CD1c-positive myeloid dendritic cell (primary cell): ENCODE data around the gene PPM1M.
A peak's percentile ranks its signal among the peaks of the same experiment; 100 is the strongest.
"Not testable (repeated sequence)": the region's sequence is repeated elsewhere in the genome, so short reads cannot be mapped to it uniquely, and the experiment has no call there.

ENCODE experiments used
- DNase-seq: peaks from one replicate; pipeline ENCODE4 v3.0.0-alpha.2; 2016; ENCODE audit errors: extremely low spot score

Gene PPM1M

GRCh38 chr3:52246728-52247408 is 1.3 kb downstream of the PPM1M start:
- peak; percentile 71 for DNase-seq

- peak; percentile 52 for DNase-seq
Observed at GRCh38 chr3:52247409-52248164, 2.0 kb downstream of the PPM1M start.

- no peak for DNase-seq
Observed at GRCh38 chr3:52248165-52248541, 2.6 kb downstream of the PPM1M start.

- DNase-seq = no peak
Observed at GRCh38 chr3:52248816-52249547, 3.4 kb downstream of the PPM1M start.

- DNase-seq = no peak
Observed at GRCh38 chr3:52249683-52250082, 4.1 kb downstream of the PPM1M start.

GRCh38 chr3:52250122-52250521 is 4.6 kb downstream of the PPM1M start:
- no peak for DNase-seq

GRCh38 chr3:52253314-52254304 is 8.1 kb downstream of the PPM1M start:
- peak; percentile 96 for DNase-seq

GRCh38 chr3:52254608-52255007 is 9.0 kb downstream of the PPM1M start:
- no peak for DNase-seq

- no peak for DNase-seq
Observed at GRCh38 chr3:52256159-52256558, 10.6 kb downstream of the PPM1M start.

- DNase-seq = no peak
Observed at GRCh38 chr3:52256622-52257021, 11.1 kb downstream of the PPM1M start.

- no peak for DNase-seq
Observed at GRCh38 chr3:52257911-52258310, 12.4 kb downstream of the PPM1M start.

- DNase-seq = no peak
Observed at GRCh38 chr3:52259035-52259434, 13.5 kb downstream of the PPM1M start.

- DNase-seq = no peak
Observed at GRCh38 chr3:52259448-52259847, 13.9 kb downstream of the PPM1M start.

GRCh38 chr3:52262447-52262846 is 16.9 kb downstream of the PPM1M start:
- DNase-seq = no peak

GRCh38 chr3:52265387-52265786 is 19.8 kb downstream of the PPM1M start:
- DNase-seq = no peak

GRCh38 chr3:52268036-52268435 is 22.5 kb downstream of the PPM1M start:
- no peak for DNase-seq

- peak; percentile 61 for DNase-seq
Observed at GRCh38 chr3:52269776-52270175, 24.2 kb downstream of the PPM1M start.

GRCh38 chr3:52270252-52270754 is 24.7 kb downstream of the PPM1M start:
- peak; percentile 76 for DNase-seq

GRCh38 chr3:52272172-52272571 is 26.6 kb downstream of the PPM1M start:
- DNase-seq = not testable (repeated sequence)

GRCh38 chr3:52272831-52273230 is 27.3 kb downstream of the PPM1M start:
- no peak for DNase-seq

- DNase-seq = not testable (repeated sequence)
Observed at GRCh38 chr3:52274781-52275180, 29.2 kb downstream of the PPM1M start.
